PC-9 (cell line): ENCODE data around the gene H6PD.

Source experiments
- EZH2 ChIP-seq: fragments of 200-600 bp; sonication (generic); IDR thresholded peaks from 2 replicates; pipeline ENCODE4 v1.8.0; 2017; ENCODE audit warnings: antibody characterized with exemption, low read depth
- TF ChIP-seq, protein P1 (sequence below): fragments of 200-600 bp; sonication (generic); conservative IDR thresholded peaks from 2 replicates; pipeline ENCODE4 v1.6.1; 2017; ENCODE audit warnings: mixed run types, antibody characterized with exemption, mild to moderate bottlenecking, moderate library complexity

DNA sequence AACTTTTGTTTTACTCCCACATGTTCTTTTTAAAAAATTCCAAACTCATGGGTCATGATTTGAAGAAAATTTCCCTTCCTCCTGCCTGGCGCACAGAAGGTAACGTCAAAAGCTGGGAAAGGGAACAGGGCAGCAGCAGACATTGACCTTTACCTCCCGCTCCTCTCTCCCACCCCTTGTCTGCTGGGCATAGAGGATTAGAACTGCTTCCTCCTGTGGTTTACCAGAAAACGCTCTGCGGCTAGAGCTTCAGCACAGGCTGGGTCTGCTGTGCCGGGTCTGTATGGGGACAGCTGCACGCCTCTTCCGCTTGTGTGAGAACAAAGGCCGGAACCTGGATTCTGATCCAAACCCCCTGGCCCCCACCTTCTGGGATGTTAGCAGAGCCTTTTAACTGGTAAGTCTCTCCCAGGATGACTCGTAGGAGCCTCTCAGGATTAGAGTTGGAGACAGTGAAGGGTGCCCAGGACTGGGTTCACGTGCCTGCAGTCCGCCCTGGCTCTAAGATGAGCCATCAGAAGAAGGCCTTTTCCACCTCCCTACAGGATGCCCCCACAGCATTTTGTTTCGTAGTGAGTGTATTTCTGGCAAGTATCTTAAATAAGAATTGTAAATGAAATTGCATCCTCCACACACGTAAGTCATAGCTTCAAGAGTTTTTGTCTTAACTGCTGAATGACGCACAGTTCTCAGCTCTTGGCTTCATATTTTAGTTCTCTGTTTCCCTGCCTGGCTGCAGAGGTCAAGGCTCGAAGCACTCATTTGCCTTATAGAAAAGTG is 5.2 kb downstream of the H6PD start:
- TF ChIP-seq, protein P1, sequence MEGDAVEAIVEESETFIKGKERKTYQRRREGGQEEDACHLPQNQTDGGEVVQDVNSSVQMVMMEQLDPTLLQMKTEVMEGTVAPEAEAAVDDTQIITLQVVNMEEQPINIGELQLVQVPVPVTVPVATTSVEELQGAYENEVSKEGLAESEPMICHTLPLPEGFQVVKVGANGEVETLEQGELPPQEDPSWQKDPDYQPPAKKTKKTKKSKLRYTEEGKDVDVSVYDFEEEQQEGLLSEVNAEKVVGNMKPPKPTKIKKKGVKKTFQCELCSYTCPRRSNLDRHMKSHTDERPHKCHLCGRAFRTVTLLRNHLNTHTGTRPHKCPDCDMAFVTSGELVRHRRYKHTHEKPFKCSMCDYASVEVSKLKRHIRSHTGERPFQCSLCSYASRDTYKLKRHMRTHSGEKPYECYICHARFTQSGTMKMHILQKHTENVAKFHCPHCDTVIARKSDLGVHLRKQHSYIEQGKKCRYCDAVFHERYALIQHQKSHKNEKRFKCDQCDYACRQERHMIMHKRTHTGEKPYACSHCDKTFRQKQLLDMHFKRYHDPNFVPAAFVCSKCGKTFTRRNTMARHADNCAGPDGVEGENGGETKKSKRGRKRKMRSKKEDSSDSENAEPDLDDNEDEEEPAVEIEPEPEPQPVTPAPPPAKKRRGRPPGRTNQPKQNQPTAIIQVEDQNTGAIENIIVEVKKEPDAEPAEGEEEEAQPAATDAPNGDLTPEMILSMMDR: no peak
- no peak for TF ChIP-seq EZH2
